ENCODE results near the gene UBE2C.
"Not testable (repeated sequence)": the region's sequence is repeated elsewhere in the genome, so short reads cannot be mapped to it uniquely, and the experiment has no call there.

Gene UBE2C

DNA sequence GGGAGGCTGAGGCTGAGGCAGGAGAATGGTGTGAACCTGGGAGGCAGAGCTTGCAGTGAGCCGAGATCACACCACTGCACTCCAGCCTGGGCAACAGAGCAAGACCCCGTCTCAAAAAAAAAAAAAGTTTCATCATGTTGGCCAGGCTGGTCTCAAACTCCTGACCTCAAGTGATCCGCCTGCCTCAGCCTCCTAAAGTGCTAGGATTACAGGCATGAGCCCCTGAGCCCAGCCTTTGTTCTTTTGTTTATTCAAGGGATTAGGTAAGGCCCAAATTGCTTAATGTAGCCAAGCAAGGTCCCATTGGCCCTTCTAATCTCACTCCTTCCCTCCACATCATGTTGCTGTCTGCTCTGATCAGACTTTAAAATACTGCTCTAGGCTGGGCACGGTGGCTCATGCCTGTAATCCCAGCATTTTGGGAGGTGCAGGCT lies 17.2 kb downstream of the UBE2C start:
- in situ Hi-C loops (cut with HindIII; ENCODE audit: low sequenced_read_pairs) = not testable (repeated sequence)

DNA sequence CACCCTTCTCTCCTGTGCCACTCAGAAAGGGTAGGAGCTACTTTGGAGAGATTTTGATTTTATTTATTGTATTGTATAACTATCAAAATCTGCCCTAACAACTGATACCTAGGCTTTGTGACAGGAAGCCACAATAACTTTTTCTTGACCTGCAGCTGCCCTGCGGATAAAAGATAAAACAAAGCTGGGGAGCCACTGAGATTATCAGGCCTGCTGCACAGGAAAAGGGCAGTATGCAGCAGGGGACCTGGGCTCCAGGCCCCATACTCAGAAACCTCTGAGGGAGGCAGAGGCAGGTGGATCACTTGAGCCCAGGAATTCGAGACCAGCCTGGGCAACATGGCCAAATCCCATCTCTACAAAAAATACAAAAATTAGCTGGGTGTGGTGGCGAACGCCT lies 20.2 kb downstream of the UBE2C start:
- in situ Hi-C loops (cut with HindIII; ENCODE audit: low sequenced_read_pairs) = no loop called here

DNA sequence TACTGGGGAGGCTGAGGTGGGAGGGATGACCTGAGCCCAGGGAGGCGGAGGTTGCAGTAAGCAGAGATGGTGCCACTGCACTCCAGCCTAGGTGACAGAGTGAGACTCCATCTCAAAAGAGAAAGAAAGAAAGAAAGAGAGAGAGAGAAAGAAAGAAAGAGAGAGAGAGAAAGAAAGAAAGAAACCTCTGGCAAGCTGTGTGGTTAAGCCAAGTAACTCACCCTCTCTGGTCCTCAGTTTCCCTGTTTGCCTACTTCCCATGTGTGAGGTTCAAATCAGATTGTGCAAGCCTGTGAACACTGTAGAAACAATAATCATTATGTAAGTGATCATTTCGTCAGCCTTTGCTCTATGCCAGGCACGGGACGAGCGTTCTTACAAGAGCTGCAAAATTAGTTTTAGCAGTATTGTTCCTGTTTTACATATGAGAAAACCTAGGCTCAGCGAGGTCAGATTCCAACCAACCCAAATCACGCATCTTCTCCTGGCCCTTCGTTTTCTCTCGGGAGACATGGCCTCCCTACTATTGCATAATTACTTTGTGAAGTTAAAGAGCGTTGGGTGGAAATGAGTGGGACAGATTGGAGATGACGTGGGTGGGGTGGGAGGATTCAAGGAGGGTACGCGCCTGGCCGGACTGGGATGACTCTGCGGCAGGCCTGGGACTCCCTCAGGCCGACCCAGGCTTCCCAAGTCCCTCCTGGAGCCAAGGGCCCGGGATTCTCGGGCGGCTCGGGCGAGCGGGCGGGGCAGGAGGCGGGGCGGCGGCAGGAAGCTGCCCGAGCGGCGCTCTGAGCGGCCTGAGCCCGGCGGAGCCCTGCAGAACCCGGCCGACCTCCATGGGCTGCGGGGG lies 20.8 kb downstream of the UBE2C start, which contains the start of gene SNX21:
Gene SNX21, plus strand, starts transcription at position 770 of the 853 bp plus-strand sequence. CDS start 121 bp downstream, outside the sequence.
- in situ Hi-C loops (cut with HindIII; ENCODE audit: low sequenced_read_pairs) = no loop called here

DNA sequence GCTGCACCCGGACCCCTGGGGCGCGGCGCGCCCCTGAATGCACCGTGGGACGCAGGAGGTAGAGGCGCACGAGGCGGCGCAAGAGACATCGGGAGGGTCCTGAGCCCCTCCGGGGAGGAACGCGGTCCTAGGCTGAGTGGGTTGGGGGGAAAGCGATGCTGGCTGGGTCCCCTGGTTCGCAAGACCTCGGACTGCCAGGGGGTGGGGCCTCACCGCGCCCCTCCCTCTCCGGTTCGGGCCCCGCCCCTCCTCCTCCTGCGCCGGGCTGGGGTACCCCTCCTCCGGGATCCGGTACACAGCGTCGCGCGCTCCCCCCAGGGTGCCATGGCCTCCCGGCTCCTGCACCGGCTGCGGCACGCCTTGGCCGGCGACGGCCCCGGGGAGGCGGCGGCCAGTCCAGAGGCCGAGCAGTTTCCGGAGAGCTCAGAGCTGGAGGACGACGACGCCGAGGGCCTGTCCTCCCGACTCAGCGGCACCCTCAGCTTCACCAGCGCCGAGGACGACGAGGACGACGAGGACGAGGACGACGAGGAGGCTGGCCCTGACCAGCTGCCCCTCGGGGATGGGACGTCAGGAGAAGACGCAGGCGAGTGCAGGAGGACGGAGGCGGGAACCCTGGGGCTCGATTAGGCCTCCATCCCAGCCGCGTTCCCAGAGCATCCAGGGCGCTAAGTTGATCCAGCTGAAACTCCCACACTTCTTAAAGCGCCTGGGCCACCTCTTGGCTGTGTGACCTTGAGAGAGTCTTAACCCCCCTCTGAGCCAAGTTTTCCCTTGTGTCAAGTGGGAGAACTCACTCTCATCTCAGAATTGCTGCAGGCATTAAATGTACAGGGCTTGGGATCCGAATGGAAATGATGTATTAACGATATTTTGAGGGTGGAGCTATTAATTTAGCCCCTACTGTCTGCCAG lies 21.7 kb downstream of the UBE2C start:
- in situ Hi-C loops (cut with HindIII; ENCODE audit: low sequenced_read_pairs) = no loop called here

DNA sequence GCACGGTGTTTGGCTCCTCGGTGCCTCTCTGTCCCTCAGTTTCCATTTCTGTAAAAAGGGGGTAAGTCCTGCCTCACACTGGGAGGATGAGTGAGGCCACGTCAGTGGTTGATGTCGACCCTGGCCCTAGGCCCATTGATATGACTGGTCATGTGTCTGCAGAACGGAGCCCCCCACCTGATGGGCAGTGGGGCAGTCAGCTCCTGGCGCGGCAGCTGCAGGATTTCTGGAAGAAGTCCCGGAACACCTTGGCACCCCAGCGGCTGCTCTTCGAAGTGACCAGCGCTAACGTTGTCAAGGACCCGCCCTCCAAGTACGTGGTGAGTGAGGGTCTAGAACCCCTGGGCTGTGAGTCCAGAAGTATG lies 22.3 kb downstream of the UBE2C start:
- in situ Hi-C loops (cut with HindIII; ENCODE audit: low sequenced_read_pairs) = no loop called here

DNA sequence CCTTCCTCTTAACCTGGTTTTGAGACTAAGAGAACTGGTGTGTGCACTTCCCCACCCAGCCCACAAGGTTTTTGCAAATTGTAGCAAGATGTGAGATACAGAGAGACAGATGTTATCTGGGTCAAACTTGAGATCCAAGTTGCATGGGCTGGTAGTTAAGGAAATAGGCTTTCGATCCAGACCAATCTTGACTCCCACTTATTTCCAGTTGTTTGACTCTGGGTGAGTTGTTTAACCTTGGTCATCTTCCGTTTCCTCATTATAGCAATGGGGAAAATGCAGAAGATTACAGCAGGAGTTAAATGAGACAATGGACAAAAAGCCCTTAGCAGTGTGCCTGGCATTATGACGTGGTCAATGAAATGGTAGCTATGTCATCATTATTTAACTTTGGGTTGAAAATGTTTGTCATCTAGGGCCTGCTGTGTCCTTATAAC lies 22.9 kb downstream of the UBE2C start:
- in situ Hi-C loops (cut with HindIII; ENCODE audit: low sequenced_read_pairs) = no loop called here

DNA sequence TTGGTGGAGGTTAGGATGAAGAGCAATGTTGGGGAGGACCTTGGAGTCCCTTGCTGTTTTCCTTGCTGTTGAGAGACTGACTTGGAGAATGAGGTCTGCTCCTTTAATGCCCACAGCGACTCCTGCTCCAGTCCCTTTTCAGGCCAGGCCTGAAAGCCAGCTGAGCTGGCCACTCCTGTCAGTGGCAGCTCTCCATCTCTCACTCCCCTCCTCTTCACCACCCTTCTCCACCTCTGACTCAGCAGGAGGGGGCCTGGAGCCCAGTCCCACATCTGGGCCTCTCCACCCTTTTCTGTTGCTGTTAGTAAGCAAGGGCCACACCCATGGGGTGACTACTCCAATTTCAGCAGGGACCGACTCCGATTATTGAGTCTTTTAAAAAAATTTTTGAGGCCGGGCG lies 23.4 kb downstream of the UBE2C start:
- in situ Hi-C loops (cut with HindIII; ENCODE audit: low sequenced_read_pairs) = no loop called here

DNA sequence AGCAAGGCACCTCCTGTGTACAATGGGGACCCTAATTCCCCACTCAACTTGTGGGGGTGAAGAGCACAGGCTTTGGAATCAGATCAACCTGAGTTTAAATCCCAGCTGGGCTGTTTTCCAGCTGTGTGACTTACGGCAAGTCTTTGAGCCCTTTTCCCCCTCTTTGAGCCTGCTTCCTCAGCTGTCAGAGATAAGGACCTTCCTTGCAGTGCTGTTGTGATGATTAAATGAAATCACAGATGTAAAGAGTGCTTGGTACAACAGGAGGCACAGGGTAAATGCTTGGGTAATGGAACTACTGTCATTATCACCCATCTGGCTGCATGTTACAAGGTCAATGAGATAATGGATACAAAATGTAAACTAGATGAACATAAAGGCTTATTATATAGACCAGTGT lies 24.4 kb downstream of the UBE2C start:
- in situ Hi-C loops (cut with HindIII; ENCODE audit: low sequenced_read_pairs) = no loop called here

DNA sequence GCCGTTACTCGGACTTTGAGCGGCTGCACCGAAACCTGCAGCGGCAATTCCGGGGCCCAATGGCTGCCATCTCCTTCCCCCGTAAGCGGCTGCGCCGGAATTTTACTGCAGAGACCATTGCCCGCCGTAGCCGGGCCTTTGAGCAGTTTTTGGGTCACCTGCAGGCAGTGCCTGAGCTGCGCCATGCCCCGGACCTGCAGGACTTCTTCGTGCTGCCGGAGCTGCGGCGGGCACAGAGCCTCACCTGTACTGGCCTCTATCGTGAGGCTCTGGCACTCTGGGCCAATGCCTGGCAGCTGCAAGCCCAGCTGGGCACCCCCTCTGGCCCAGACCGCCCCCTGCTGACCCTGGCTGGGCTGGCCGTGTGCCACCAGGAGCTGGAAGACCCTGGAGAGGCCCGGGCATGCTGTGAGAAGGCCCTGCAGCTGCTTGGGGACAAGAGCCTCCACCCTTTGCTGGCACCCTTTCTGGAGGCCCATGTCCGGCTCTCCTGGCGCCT lies 28.3 kb downstream of the UBE2C start:
- in situ Hi-C loops (cut with HindIII; ENCODE audit: low sequenced_read_pairs) = no loop called here

DNA sequence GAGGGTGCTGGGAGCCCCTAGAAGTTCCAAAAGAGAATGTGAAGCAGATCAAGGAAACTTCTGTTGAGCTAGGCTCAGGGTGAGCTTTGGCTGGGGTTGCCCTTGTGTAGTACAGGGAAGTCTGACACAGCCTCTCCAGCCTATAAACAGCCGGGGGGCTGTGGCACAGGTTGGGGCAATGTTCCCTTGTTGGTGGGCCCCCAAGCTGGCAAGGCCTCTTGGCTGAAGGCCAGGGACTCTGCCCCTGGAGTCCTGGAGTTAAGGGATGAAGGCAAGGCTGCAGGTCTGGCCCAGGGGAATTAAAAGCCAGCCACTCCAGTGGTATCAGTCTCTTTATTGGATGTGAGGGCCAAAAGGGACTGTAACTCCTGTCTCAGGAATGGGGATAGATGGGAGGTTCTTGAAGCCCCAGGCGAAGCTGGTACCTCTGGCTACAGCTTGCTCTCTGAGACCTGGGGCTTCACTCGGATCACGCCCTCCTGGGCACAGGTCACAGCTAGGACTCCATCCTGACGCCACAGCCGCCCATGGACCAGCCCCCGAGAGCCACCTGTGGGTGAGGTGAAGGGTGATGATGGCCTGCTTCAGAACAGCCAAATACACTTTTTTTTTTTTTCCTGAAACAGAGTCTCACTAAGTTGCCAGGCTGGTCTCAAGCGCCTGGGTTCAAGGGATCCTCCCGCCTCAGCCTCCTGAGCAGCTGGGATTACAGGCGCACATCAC lies 29.1 kb downstream of the UBE2C start:
- in situ Hi-C loops (cut with HindIII; ENCODE audit: low sequenced_read_pairs) = no loop called here

DNA sequence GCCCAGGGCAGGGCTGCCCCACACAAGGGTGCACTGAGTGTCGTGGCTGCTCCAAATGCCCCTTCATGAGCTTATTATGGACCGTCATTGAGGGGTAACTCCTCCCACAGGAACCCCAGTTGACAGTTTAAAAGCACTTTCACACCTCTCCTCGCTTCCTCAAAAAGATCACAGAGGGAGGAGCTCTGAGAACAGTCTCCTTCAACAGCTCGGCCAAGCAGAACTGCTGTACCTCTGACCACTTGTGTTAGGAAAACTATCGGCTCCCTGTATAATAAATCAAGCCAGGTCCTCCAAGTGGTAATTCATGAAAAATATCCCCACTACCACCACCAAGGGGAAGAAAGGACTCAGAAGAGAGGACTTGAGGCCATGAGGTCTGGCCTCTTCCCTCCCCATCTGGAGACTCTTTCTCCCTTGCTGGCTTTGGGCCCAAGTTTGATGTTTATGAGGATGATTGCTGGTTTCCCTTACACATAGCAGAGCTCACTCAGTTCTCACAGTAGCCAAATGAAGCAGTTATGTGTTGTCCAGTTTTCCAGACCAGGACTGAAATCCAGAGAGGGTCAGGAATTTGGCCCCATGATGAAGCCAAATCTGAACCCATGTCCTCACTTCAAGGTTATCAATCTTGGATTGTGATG lies 29.8 kb downstream of the UBE2C start:
- in situ Hi-C loops (cut with HindIII; ENCODE audit: low sequenced_read_pairs) = no loop called here

DNA sequence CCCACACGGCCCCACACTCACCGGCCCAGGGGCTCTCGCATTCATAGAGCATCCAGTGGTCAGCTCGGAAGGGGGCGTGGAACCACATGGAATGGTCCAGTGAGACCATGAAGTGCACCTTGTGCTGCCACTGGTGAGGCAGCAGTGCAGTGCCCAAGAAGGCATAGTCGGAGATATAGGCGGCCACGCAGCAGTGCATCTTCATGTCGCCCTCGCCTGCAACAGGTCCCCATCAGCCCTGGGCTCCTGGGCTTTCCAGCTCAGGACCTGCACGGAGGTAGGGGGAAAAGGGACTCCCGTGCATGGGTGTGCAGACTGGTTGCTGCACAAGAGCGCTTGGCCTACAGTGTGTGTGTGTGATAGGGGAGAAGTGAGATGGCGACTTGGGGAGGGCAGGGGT lies 31.1 kb downstream of the UBE2C start:
- in situ Hi-C loops (cut with HindIII; ENCODE audit: low sequenced_read_pairs) = no loop called here

DNA sequence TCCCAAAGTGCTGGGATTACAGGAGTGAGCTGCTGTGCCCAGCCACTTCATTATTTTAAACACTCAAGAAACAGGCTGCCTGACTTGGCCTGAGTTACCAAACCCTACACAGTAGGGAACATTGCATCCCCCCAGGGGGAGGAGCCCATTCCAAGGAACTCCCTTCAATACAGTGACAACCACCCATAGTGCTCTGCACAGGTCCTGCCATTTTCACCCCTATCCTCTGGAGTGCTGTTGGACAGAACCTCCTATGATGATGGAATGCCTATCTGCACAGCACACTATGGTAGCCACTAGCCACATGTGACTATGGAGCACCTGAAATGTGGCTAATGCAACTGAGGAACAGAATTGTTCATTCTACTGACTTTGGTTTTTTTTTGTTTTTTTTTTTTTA lies 33.0 kb downstream of the UBE2C start:
- in situ Hi-C loops (cut with HindIII; ENCODE audit: low sequenced_read_pairs) = no loop called here

DNA sequence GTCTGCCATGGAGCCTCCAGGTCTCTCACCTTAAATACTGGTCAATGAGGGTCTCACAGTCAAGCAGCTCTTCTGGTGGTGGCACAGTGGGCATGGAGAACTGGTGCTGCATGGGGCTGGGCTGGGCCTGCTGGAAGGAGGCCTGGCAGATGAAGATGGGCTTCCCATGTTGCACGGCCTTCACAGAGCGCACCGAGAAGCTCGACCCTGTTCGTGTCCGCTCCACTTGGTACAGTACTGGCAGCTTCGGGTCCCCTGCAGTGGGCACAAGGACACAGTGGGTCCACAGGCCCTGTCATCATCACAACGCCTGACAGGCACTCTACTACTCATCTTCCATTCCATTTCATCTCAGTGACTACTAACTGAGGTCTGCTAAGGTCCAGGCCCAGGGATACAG lies 36.0 kb downstream of the UBE2C start:
- in situ Hi-C loops (cut with HindIII; ENCODE audit: low sequenced_read_pairs) = no loop called here

DNA sequence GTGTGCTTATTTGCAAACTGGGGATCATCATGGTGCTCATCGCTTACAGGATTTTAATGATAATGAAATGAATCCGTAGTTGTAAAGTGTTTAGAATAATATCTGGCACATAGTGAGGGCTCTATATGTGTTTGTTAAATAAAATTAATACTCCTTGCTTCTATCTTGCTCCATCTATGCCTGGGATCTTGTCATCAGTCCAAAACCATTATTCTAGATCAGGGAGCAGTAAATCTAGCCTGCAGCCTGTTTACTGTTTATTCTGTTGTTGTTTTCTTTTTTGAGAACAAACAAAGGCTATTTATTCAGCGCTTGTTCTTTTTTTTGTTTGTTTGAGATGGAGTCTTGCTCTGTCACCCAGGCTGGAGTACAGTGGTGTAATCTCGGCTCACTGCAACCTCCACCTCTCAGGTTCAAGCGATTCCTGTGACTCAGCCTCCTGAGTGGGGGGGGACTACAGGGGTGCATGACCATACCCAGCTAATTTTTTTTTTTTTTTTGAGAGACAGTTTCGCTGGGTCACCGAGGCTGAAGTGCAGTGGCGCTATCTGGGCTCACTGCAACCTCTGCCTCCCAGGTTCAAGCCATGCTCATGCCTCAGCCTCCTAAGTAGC lies 36.6 kb downstream of the UBE2C start:
- in situ Hi-C loops (cut with HindIII; ENCODE audit: low sequenced_read_pairs) = no loop called here

DNA sequence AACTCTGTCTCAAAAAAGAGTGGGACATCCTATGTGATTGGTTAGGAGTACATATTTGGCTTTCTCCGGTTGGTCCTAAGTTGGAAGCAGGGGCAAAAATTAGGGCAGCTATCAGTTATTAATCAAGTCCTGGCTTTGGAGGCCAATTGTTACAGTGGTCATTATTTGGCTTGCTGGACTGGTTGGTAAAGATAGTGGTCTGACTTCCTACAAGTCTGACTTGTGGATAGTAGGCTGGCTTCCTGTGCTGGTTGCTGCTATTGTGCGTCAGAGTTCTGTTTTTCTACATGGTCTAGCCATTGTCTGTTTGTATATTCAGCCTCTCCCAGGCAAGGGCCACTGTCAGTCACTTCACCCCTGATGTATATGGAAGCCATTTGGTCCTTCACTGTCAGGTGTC lies 37.8 kb downstream of the UBE2C start:
- in situ Hi-C loops (cut with HindIII; ENCODE audit: low sequenced_read_pairs) = no loop called here

DNA sequence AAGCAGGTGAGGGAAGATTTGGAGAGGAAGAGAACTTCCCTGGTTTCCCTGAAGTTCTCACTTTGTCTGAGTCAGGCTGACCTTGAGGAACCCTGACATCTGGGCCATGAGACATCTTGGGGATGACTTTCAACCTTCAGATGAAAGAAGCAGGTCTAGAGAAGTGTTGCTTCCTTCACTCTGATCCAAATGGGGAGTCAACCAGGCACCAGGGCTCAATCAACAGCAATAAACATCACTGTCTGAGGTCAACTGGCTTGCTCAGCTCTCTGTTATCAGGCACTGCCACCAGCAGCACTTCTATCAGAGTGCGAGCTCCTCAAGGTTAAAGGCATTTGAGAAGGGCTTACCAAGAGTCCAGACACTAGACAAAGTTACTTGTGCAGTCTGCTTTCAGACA lies 38.5 kb downstream of the UBE2C start:
- in situ Hi-C loops (cut with HindIII; ENCODE audit: low sequenced_read_pairs) = no loop called here

DNA sequence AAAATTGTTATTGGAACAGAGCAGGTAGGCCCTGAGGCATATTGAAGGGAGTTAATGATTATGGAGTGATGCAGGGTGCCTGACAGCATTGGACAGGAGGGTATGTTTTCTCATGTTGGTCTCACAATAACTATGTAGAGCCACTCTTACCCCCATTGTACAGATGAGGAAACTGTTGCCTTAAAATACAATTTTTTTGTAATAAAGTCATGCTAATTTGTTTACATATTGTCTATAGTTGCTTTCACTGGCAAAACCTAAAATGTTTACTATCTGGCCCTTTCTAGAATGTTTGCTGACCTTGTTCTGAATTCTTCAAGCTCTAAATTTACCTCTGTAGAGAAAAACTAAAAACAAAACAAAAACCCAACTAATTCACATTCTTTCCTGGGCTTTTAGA lies 39.1 kb downstream of the UBE2C start:
- in situ Hi-C loops (cut with HindIII; ENCODE audit: low sequenced_read_pairs) = no loop called here

DNA sequence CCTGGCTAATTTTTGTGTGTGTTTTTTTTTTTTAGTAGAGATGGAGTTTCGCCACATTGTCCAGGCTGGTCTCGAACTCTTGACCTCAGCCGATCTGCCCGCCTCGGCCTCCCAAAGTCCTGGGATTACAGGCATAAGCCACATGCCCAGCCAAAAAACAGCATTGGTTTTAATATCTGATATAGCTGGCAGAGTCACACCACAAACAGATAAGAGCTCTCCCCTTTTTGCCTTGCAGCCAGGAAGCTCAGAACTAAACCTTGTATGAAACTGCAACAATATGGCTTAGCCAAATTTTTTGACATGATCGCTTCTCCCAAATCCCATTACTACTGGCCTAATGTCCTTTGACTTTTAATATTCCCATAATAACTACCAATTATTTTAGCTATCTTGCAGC lies 39.9 kb downstream of the UBE2C start:
- in situ Hi-C loops (cut with HindIII; ENCODE audit: low sequenced_read_pairs) = no loop called here

DNA sequence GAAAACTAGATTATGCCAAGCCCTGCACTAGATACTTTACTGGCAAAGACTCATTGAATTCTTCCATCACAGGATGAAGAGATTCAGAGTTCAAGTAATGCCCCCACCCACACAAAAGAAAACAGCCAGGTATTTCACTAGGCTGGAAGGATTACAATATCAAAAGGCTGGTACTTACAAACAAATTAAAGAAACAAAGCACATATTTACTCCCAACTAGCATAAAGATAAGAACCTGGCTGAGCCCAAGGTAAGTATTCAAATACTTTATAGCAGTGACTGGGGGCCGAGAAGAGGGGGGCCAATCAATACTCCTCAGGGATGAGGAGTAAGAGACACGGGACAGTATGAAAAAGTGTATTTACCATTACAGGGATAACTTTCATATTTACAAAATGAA lies 41.0 kb downstream of the UBE2C start:
- in situ Hi-C loops (cut with HindIII; ENCODE audit: low sequenced_read_pairs) = no loop called here

All from DLD1 (cell line).